IPS-15b (cell line): ENCODE results near the gene SRMS.

Experiments
- H3K27me3 ChIP-seq: one replicate; pipeline ENCODE4 v1.6.1; 2013; ENCODE audit warnings: low read length; ENCODE audit not compliant: control insufficient read depth, insufficient read depth
- H3K36me3 ChIP-seq: one replicate; pipeline ENCODE4 v1.6.1; 2013; ENCODE audit warnings: low read length; ENCODE audit not compliant: control insufficient read depth, insufficient read depth
- H3K4me1 ChIP-seq: one replicate; pipeline ENCODE4 v1.6.1; 2013; ENCODE audit warnings: mild to moderate bottlenecking, low read length; ENCODE audit not compliant: control insufficient read depth, insufficient read depth
- H3K4me3 ChIP-seq: one replicate; pipeline ENCODE4 v1.5.1; 2013; ENCODE audit warnings: low read depth, low read length
- H3K9ac ChIP-seq: one replicate; pipeline ENCODE4 v1.6.1; 2013; ENCODE audit warnings: low read depth, mild to moderate bottlenecking, low read length
- H3K9me3 ChIP-seq: one replicate; pipeline ENCODE4 v1.6.1; 2013; ENCODE audit warnings: mild to moderate bottlenecking, low read length; ENCODE audit not compliant: control insufficient read depth, insufficient read depth

The SRMS gene

DNA sequence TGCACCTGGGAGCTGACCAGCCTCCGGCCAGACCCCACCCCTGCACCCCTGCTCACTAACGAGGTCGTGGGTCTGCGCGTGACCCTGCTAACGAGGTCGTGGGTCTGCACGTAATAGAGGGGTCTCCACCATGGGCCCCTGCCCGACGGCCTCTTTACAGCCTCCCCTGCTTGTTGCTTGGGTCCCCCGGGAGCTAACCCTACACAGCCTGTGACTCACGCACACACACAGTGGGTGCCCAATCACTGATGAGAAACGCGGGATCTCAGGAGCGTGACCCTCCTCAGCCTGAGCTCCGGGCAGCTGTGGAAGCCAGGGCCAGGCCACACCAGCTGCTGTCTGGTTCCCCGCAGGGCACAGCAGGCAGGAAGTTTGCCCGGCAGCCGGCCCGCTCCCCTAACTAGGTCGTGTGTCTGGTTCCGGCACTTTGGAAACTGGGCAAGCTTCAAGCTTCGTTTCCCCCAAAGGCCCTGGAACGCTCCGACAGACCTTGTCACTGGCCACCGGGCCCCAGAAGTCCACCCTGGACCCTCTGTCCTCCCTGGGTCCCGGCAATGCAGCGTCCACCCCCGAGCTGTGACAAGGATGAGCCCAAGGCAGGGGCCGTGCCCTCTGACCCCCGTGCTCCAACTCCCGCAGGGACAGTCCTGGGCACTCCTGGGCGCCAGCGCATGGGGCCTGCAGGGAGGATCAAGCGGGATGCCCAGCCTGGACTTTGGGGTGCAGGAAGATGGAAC is 11.1 kb downstream of the SRMS start:
- Histone ChIP-seq H3K9ac (no peak overlapping the region), H3K4me3 (no peak overlapping the region), H3K9me3 (no peaks in the 10 kb centered on the region)

DNA sequence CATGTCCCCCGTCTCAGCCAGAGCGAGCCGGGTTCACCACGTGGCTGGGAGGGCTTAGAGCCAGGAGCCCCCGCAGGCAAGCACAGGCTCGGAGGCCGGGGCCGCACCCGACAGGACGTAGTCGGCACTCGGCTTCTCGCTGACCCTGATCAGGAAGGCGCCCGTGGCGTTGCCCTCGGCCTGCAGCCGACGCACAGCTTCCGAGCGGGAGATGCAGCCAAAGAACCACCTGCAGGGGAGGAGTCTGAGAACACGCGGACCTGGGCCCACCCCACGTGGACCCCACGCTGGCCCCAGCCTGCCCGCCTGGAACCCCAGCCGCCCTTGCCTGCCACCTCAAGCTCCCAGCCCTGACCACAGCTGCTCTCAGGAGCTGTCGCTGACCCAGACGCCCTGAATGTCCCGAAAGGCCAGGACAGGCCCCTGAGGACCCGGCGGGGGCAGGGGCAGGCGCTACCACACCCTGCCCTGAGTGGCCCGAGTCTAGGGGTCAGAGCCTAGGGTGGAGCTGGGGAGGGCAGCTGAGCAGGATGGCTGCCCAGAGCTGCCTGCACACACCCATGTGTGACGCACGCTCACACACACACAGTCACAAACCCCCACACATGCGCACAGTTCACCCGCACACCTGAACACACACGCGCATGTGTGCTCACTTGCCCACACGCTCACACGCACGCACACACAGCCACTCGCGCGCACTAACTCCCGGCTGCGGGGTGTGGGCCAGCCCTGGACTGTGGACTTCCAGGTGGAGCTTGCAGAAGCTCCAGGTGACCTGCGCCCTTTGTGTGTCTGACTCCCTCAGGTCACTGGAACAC is 12.5 kb downstream of the SRMS start:
- Histone ChIP-seq H3K4me1 (no peaks in the 10 kb centered on the region), H3K4me3 (no peak overlapping the region), H3K36me3 (no peaks in the 10 kb centered on the region), H3K27me3 (no peaks in the 10 kb centered on the region), H3K9ac (no peak overlapping the region), H3K9me3 (no peaks in the 10 kb centered on the region)

More for the DNA sequence above, 11.1 kb downstream of the SRMS start:
- no peaks in the 10 kb centered on the region for H3K36me3 ChIP-seq
- H3K4me1 ChIP-seq = no peaks in the 10 kb centered on the region
- no peaks in the 10 kb centered on the region for H3K27me3 ChIP-seq

DNA sequence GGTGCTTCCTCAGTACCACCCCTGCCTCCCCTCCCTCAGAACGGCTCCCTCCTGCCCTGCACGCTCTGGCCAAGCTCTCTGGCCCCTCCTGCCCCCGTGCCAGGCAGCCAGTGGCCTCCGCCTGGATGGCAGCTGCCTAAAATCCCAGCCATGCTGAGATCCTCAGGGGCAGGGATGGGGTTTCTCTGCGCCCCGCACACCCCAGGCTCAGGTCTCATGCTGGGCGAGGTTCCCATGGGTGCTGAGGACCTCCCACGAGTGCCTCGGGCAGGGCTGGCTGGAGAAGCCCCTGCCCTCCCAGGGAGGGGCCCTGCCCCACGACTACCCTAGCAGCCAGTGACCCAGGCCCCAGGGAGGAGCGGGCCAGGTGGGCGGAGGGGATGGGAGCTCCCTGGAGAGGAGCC is 13.1 kb downstream of the SRMS start:
- Histone ChIP-seq H3K27me3 (no peaks in the 10 kb centered on the region), H3K4me1 (no peaks in the 10 kb centered on the region), H3K4me3 (no peak overlapping the region), H3K36me3 (no peaks in the 10 kb centered on the region), H3K9me3 (no peaks in the 10 kb centered on the region), H3K9ac (no peak overlapping the region)

DNA sequence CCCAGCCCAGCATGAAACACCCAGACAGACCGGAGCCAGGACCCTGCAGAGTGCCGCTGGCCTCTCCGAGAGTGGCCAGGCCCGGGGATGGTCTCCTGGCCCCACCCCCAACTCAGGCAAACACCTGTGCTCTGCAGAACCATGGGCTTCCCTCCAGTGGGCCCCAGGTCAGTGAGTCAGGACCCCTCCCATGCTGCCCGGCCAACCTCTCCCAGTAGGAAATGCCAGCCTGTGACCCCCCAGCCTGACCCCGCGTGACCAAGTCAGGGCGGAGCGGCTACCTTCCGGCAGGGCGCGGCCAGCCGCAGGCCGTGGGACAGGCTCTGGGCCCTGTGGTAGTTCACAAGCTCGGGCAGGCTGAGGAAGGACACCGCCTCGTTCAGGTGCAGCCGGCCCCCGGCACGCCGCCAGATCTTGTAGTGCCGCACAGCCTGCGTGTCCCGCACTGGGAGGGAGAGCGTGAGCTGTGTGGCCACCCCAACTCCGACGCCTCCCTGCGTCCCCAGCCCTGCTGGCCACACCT is 13.6 kb downstream of the SRMS start:
- Histone ChIP-seq H3K4me1 (no peaks in the 10 kb centered on the region), H3K9me3 (no peaks in the 10 kb centered on the region), H3K27me3 (no peaks in the 10 kb centered on the region), H3K36me3 (no peaks in the 10 kb centered on the region), H3K9ac (no peak overlapping the region), H3K4me3 (no peak overlapping the region)

DNA sequence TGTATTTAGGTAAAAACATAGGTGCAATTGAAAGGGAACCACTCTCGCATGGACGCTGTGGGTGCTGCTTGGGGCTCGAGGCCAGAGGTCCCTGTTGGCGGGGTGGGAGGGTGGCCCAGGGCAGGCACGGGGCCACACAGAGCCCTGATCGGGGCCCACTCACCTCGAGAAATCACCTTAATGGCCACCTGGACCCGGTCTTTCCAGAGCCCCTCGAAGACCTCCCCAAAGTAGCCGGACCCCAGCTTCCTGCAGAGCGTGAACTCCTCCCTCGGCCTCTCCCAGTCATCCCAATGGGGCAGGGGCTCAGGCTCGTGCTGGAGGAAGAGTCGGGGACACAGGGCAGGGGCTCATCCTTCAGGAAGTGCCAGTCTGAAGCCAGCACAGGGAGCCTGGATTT is 14.2 kb downstream of the SRMS start:
- Histone ChIP-seq H3K4me3 (no peak overlapping the region), H3K36me3 (no peaks in the 10 kb centered on the region), H3K4me1 (no peaks in the 10 kb centered on the region), H3K9ac (no peak overlapping the region), H3K27me3 (no peaks in the 10 kb centered on the region), H3K9me3 (no peaks in the 10 kb centered on the region)

DNA sequence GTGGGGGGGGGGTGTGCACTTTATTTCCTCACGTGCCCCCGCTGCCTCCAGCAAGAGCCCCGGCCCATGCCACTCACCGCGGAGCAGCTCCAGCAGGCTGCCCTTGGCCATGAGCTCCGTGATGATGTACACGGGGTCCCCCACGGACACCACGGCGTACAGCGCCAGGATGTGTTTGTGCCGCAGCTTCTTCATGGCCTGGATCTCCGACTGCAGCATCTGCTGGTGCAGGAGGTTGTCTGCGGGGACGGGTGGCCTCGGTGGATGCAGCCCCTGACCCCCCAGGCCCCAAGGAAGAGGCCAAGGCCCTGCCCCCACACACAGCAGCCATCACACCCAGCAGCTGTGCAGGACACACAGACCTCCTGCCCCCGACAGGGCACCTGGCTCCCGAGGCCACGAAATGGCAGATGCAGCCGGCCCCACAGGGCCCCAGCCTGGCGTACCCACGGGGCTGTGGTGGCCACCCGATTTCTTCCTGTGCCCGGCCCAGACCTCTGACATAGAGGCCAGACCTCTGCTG is 15.0 kb downstream of the SRMS start:
- no peak overlapping the region for H3K4me3 ChIP-seq
- H3K4me1 ChIP-seq = no peaks in the 10 kb centered on the region

DNA sequence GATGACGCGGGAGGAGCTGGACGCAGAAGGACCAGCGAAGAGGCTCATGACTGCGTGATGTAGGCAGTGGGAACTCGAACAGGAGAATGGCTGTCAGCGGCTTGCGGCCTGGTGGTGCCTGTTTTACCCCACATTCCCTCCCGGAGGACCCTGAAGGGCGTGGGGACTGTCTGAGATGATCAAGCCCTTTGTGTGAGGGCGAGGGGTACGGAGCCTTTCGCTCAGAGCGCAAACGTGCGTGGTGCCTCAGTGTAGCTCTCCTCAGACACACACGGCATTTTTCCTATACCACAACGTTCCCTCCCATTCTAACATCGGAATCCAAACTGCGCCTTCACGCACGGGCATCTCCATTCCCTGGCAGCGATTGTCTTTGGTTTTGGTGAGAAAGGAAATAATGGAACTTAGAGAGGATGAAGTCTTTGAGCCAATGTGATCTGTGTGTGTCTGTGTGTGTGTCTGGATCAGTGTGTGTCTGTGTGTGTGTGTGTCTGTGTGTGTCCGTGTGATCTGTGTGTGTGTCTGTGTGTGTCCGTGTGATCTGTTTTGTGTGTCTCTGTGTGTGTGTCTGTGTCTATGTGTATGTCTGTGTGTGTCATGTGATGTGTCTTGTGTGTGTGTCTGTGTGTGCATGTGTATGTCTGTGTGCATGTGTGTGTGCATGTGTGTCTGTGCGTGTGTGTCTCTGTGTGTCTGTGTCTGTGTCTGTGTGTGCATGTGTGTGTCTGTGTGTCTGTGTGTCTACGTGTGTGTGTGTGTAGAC is 15.7 kb downstream of the SRMS start:
- H3K36me3 ChIP-seq = no peaks in the 10 kb centered on the region
- H3K27me3 ChIP-seq = no peaks in the 10 kb centered on the region
- H3K4me3 ChIP-seq = no peak overlapping the region
- H3K4me1 ChIP-seq = no peaks in the 10 kb centered on the region
- H3K9me3 ChIP-seq = no peaks in the 10 kb centered on the region
- no peak overlapping the region for H3K9ac ChIP-seq

More for the DNA sequence above, 15.0 kb downstream of the SRMS start:
- no peaks in the 10 kb centered on the region for H3K36me3 ChIP-seq
- no peaks in the 10 kb centered on the region for H3K27me3 ChIP-seq
- H3K9ac ChIP-seq = no peak overlapping the region
- H3K9me3 ChIP-seq = no peaks in the 10 kb centered on the region

DNA sequence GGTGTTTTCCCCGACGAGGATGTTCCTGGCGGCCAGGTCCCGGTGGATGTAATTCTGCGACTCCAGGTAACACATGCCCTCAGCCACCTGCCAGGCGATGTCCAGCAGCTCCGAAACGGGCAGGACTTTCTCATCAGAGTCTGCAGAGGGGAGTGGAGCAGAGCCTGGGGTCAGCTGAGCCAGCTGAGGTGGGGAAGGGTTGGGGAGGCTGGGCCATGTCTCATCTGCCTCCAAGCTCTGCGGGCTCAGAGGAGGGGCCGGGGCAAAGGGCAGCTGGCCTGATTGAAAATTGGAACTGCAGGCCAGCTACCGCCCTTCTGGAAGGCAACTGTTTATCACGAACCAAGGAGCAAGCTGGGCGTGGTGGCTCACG is 16.8 kb downstream of the SRMS start:
- no peaks in the 10 kb centered on the region for H3K9me3 ChIP-seq

DNA sequence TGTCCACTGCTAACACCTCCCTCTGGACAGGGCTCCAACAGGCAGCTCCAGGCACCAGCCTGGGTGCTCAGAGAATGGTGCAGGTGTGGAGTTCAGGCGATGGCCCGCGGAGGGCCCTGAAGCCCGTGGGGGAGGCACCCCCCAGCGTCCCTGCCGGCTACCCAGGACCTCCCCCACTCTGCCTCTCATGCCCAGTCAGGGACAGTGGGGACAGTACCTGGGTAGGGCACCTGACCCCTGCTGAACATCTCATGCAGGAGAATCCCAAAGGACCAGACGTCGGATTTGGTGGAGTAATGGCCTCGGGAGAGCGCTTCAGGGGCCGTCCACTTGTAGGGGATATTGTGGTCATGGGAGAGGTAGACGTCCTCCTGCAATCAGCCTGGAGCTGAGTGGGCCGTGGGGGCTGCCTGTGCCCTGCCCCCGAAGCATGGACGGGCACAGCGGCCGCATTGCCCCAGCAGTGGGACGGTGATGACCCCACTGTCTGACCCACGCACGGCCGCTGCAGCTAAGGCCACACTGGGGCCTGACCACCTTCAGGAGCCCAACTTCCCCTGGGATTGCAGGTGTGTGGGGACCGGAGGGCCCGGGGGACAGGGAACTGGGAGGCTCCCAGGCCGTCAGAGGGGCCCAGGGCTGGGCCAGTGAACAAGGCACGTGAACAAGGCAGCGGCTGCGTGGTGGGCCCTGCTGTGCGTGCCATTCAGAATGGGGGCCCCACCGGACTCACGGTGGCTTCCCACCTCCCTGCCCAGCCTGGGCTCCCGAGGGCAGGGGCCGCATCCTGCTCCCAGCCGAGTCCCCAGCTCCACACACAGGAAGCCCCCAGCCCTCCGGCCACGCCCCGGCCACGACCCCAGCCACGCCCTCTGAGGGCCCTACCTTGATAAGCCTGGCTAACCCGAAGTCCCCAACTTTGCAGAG is 17.4 kb downstream of the SRMS start:
- H3K36me3 ChIP-seq = no peaks in the 10 kb centered on the region
- no peaks in the 10 kb centered on the region for H3K27me3 ChIP-seq
- H3K4me3 ChIP-seq = no peak overlapping the region
- H3K9ac ChIP-seq = no peak overlapping the region
- no peaks in the 10 kb centered on the region for H3K9me3 ChIP-seq
- H3K4me1 ChIP-seq = no peaks in the 10 kb centered on the region

More for the DNA sequence above, 16.8 kb downstream of the SRMS start:
- Histone ChIP-seq H3K27me3 (no peaks in the 10 kb centered on the region), H3K9ac (no peak overlapping the region), H3K4me1 (no peaks in the 10 kb centered on the region), H3K36me3 (no peaks in the 10 kb centered on the region), H3K4me3 (no peak overlapping the region)

DNA sequence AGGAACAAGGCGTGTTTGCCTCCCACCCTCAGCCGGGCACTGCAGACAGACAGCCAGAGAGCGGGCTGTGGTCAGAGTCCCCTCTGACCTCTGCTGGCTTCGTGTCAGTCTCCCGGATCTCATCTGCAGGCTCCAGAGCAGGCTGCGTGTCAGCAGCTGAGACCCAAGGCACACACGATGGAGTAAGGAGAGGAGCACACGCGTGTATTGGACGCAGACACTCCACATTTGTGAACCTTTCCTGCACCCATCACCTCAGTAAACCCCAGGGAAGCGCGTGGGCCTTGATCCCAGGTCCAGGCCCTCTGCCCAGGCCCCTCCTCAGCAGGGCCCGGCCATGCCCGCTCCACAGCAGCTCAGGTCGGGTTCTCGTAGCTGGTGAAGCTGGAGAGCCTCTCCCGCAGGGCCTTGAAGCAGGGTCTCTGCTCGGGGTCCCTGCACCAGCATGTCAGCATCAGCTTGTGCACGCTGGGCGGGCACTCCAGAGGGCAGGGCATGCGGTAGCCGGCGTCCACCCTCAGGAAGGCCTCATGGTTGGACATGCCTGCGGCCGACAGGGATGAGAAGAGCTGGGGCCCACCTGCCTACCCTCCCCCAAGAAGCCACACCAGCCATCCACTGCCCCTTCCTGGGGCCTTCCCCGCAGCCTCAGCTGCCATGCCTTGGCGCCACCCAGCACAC is 18.2 kb downstream of the SRMS start:
- no peak overlapping the region for H3K4me3 ChIP-seq
- no peaks in the 10 kb centered on the region for H3K9me3 ChIP-seq
- H3K36me3 ChIP-seq = no peaks in the 10 kb centered on the region
- H3K4me1 ChIP-seq = no peaks in the 10 kb centered on the region
- no peaks in the 10 kb centered on the region for H3K27me3 ChIP-seq
- H3K9ac ChIP-seq = no peak overlapping the region
